Aorta (tissue), 5 donors: ENCODE measurements around the gene CRB2. TPM values are rescaled to one million over a fixed set of nuclear protein-coding genes. Genes with fewer than 3 reads are reported as not detected.

Experiments used
- ATAC-seq: fragments of 200-7000 bp; cut with Tn5 transposase; one replicate; pipeline ENCODE4 v1.9.1; 2022; ENCODE audit warnings: moderate library complexity; ENCODE audit not compliant: low FRiP score
- DNase-seq, 2 donors: peaks; one replicate each; pipeline ENCODE4 v3.0.0-alpha.2; 2020
- H3K27ac ChIP-seq, 2 donors: one replicate each; pipeline ENCODE4 v1.5.1; 2013; ENCODE audit warnings: low read length in 2 of 2, mild to moderate bottlenecking in 2 of 2, moderate library complexity in 2 of 2, control low read depth in 1 of 2, inconsistent platforms in 1 of 2, low read depth in 1 of 2
- H3K27me3 ChIP-seq, 2 donors: one replicate each; pipeline ENCODE4 v1.6.1; 2013; ENCODE audit warnings: control low read depth in 1 of 2, low read length in 1 of 2, mild to moderate bottlenecking in 1 of 2, moderate library complexity in 1 of 2; ENCODE audit not compliant: insufficient read depth in 2 of 2, control insufficient read depth in 1 of 2
- H3K36me3 ChIP-seq, 2 donors: one replicate each; pipeline ENCODE4 v1.6.1; 2013; ENCODE audit warnings: control low read depth in 1 of 2, low read length in 1 of 2, mild to moderate bottlenecking in 1 of 2; ENCODE audit not compliant: insufficient read depth in 2 of 2, control insufficient read depth in 1 of 2
- H3K4me1 ChIP-seq, 2 donors: one replicate each; pipeline ENCODE4 v1.6.1; 2013; ENCODE audit warnings: low read length in 2 of 2, control low read depth in 1 of 2, mild to moderate bottlenecking in 1 of 2, moderate library complexity in 1 of 2; ENCODE audit not compliant: insufficient read depth in 2 of 2, control insufficient read depth in 1 of 2
- H3K4me3 ChIP-seq, 2 donors: one replicate each; pipeline ENCODE4 v1.5.1; 2013; ENCODE audit warnings: low read length in 2 of 2, control low read depth in 1 of 2, mild to moderate bottlenecking in 1 of 2
- H3K9me3 ChIP-seq: one replicate; pipeline ENCODE4 v1.6.1; 2013; ENCODE audit warnings: mild to moderate bottlenecking, low read length; ENCODE audit not compliant: control insufficient read depth
- WGBS, 2 donors: extraction: QIAGEN DNeasy Blood & Tissue Kit; methylation state at CpG; one replicate each; pipeline ENCODE4 v1.1.7; 2013; 5-methylcytosine and 5-hydroxymethylcytosine counted together
- intact Hi-C, 2 donors: fragments of 100-400 bp; cut with DNase I; formaldehyde crosslinking; loops; one replicate each; pipeline versions ENCODE4 v1.14.2 to v1.15.0; 2022
- polyA plus RNA-seq, 2 donors: library from polyadenylated mRNA; stranded (reverse); fragments of 200-250 nt; gene quantifications; one replicate each; pipeline ENCODE4 v1.2.3, GENCODE V29; 2013
- total RNA-seq, 2 donors: library from RNA; stranded (reverse); fragmentation: NEBNext Ultra II Directional; extraction: Animal tissue kit (Norgen Biotek cat#: 25700); gene quantifications; one replicate each; pipeline ENCODE4 v1.2.1, GENCODE V29; 2021
- donor health status: healthy with polysubstance abuse.
- donor health status: Bipolar disorder and iron deficiency.
- donor health status: DM: no; HTN: no; CAD: no.
- donor health status: DM: no; HTN: no; CAD: no.
- donor health status: DM: yes; HTN: yes; CAD: no.

Gene CRB2
- total and polyA plus RNA-seq, 4 donors = 0.03 to 0.15 TPM; not detected in 2

- H3K27ac ChIP-seq = no peak overlapping the region
- ATAC-seq (no peak), DNase-seq (peak in 1 of 2 donors; percentile 6)
- H3K36me3 ChIP-seq = no peaks in the 10 kb centered on the region
- no peaks in the 10 kb centered on the region for H3K9me3 ChIP-seq
- H3K4me3 ChIP-seq = no peak overlapping the region
- no peaks in the 10 kb centered on the region for H3K4me1 ChIP-seq
- H3K27me3 ChIP-seq = no peaks in the 10 kb centered on the region
- intact Hi-C loops = no loop called here
- WGBS, 2 donors = 88 to 95% methylated on average over 12 of the region's 12 CpGs
These were observed 54.4 kb downstream of the CRB2 start for GRCh38 chr9:123410281-123410910.

GRCh38 chr9:123411191-123411590 is 55.2 kb downstream of the CRB2 start:
- no peaks in the 10 kb centered on the region for H3K9me3 ChIP-seq
- ATAC-seq (no peak), DNase-seq (peak in 1 of 2 donors; percentile 17)
- 96% methylated on average over 10 of the region's 10 CpGs for WGBS, 2 donors
- H3K36me3 ChIP-seq = no peaks in the 10 kb centered on the region
- H3K27me3 ChIP-seq = no peaks in the 10 kb centered on the region
- H3K4me1 ChIP-seq = no peaks in the 10 kb centered on the region
- intact Hi-C loops = no loop called here
- H3K4me3 ChIP-seq = no peak overlapping the region
- no peak overlapping the region for H3K27ac ChIP-seq

- H3K27me3 ChIP-seq = no peaks in the 10 kb centered on the region
- H3K9me3 ChIP-seq = no peaks in the 10 kb centered on the region
- DNase-seq (peak in 1 of 2 donors; percentile 9), ATAC-seq (no peak)
- 96% methylated on average over 11 of the region's 11 CpGs for WGBS, 2 donors
- no peaks in the 10 kb centered on the region for H3K36me3 ChIP-seq
- no peak overlapping the region for H3K27ac ChIP-seq
- H3K4me1 ChIP-seq = no peaks in the 10 kb centered on the region
- intact Hi-C loops = no loop called here
- no peak overlapping the region for H3K4me3 ChIP-seq
These were observed 55.6 kb downstream of the CRB2 start for GRCh38 chr9:123411636-123412035.

GRCh38 chr9:123412171-123412820 is 56.3 kb downstream of the CRB2 start:
- Histone ChIP-seq H3K4me3 (no peak overlapping the region), H3K36me3 (no peaks in the 10 kb centered on the region), H3K9me3 (no peaks in the 10 kb centered on the region), H3K27ac (no peak overlapping the region), H3K4me1 (no peaks in the 10 kb centered on the region), H3K27me3 (no peaks in the 10 kb centered on the region)
- intact Hi-C loops = no loop called here
- ATAC-seq = no peak
- peak in 1 of 2 donors; percentile 34 for DNase-seq
- WGBS, 2 donors = 84% methylated on average over 18 of the region's 18 CpGs

- DNase-seq (peak in 1 of 2 donors; percentile 19), ATAC-seq (no peak)
- Histone ChIP-seq H3K27ac (no peak overlapping the region), H3K27me3 (no peaks in the 10 kb centered on the region), H3K9me3 (no peaks in the 10 kb centered on the region), H3K4me3 (no peak overlapping the region), H3K4me1 (no peaks in the 10 kb centered on the region), H3K36me3 (peaks cover 0 to 2% of the 10 kb centered on the region in 2 donors)
- WGBS, 2 donors = 91 to 93% methylated on average over 7 of the region's 7 CpGs
- intact Hi-C loops = no loop called here
These were observed 58.2 kb downstream of the CRB2 start for GRCh38 chr9:123414204-123414603.

- ATAC-seq (no peak), DNase-seq (peak; percentile 38 to 63)
- Histone ChIP-seq H3K9me3 (no peaks in the 10 kb centered on the region), H3K4me3 (no peak overlapping the region), H3K36me3 (peaks cover 0 to 5% of the 10 kb centered on the region in 2 donors), H3K27ac (no peak overlapping the region), H3K27me3 (no peaks in the 10 kb centered on the region), H3K4me1 (no peaks in the 10 kb centered on the region)
- WGBS, 2 donors = 85 to 88% methylated on average over 23 of the region's 23 CpGs
- intact Hi-C loops = no loop called here
These were observed 59.2 kb downstream of the CRB2 start for GRCh38 chr9:123414936-123415930.

GRCh38 chr9:123416176-123416575 is 60.2 kb downstream of the CRB2 start:
- DNase-seq = peak; percentile 30 to 38
- WGBS, 2 donors = 79 to 90% methylated on average over 8 of the region's 8 CpGs

GRCh38 chr9:123417289-123418051 is 61.5 kb downstream of the CRB2 start:
- H3K36me3 ChIP-seq = peaks cover 0 to 5% of the 10 kb centered on the region in 2 donors
- no peak for ATAC-seq

More at GRCh38 chr9:123416176-123416575, 60.2 kb downstream of the CRB2 start:
- intact Hi-C loops = no loop called here
- Histone ChIP-seq H3K9me3 (no peaks in the 10 kb centered on the region), H3K27ac (no peak overlapping the region), H3K27me3 (no peaks in the 10 kb centered on the region), H3K4me1 (no peaks in the 10 kb centered on the region), H3K36me3 (peaks cover 0 to 5% of the 10 kb centered on the region in 2 donors), H3K4me3 (no peak overlapping the region)
- ATAC-seq = no peak

More at GRCh38 chr9:123417289-123418051, 61.5 kb downstream of the CRB2 start:
- no peak overlapping the region for H3K4me3 ChIP-seq
- WGBS, 2 donors = 92 to 95% methylated on average over 5 of the region's 5 CpGs
- H3K9me3 ChIP-seq = no peaks in the 10 kb centered on the region
- H3K27ac ChIP-seq = no peak overlapping the region
- peak; percentile 12 to 15 for DNase-seq
- H3K27me3 ChIP-seq = no peaks in the 10 kb centered on the region
- H3K4me1 ChIP-seq = no peaks in the 10 kb centered on the region
- intact Hi-C loops = no loop called here
